HG03060 (cell line): ENCODE measurements around the gene RAP1GAP.

ENCODE experiments used
- ATAC-seq: cut with Tn5 transposase; IDR thresholded peaks from one replicate; pipeline ENCODE4 v1.9.1; 2021; ENCODE audit warnings: low read depth, moderate number of reproducible peaks; ENCODE audit not compliant: unreplicated experiment

Gene RAP1GAP

GRCh38 chr1:21614419-21615115 is 54.6 kb downstream of the RAP1GAP start:
- no peak for ATAC-seq

- no peak for ATAC-seq
Measured at GRCh38 chr1:21613072-21613867, 55.9 kb downstream of the RAP1GAP start.

- ATAC-seq, result no peak
Measured at GRCh38 chr1:21612057-21612456, 57.1 kb downstream of the RAP1GAP start.

- no peak for ATAC-seq
Measured at GRCh38 chr1:21610989-21611785, 58.0 kb downstream of the RAP1GAP start.

- no peak for ATAC-seq
Measured at GRCh38 chr1:21610027-21610426, 59.1 kb downstream of the RAP1GAP start.

GRCh38 chr1:21608798-21609197 is 60.4 kb downstream of the RAP1GAP start:
- ATAC-seq, result no peak

- ATAC-seq, result no peak
Measured at GRCh38 chr1:21607549-21608529, 61.3 kb downstream of the RAP1GAP start.

GRCh38 chr1:21605964-21606705 is 63.0 kb downstream of the RAP1GAP start:
- no peak for ATAC-seq

GRCh38 chr1:21605012-21605715 is 64.0 kb downstream of the RAP1GAP start:
- ATAC-seq, result no peak

- no peak for ATAC-seq
Measured at GRCh38 chr1:21604208-21604957, 64.8 kb downstream of the RAP1GAP start.

- no peak for ATAC-seq
Measured at GRCh38 chr1:21603177-21604138, 65.7 kb downstream of the RAP1GAP start.

GRCh38 chr1:21601278-21602048 is 67.7 kb downstream of the RAP1GAP start:
- ATAC-seq, result no peak

GRCh38 chr1:21599402-21599801 is 69.8 kb downstream of the RAP1GAP start:
- no peak for ATAC-seq

- ATAC-seq, result no peak
Measured at GRCh38 chr1:21598904-21599303, 70.3 kb downstream of the RAP1GAP start.

GRCh38 chr1:21598417-21598816 is 70.7 kb downstream of the RAP1GAP start:
- no peak for ATAC-seq

GRCh38 chr1:21597753-21598152 is 71.4 kb downstream of the RAP1GAP start:
- no peak for ATAC-seq
